GM19240 (cell line): ENCODE measurements around the gene SHLD3.
"Not testable (repeated sequence)": the region's sequence is repeated elsewhere in the genome, so short reads cannot be mapped to it uniquely, and the experiment has no call there.

Experiments
- DNase-seq: peaks from one replicate; pipeline ENCODE4 v3.0.0; 2011; ENCODE audit warnings: low spot score; ENCODE audit not compliant: insufficient read length

SHLD3 gene

GRCh38 chr5:65676056-65676455, 51.2 kb downstream of the SHLD3 start:
- not testable (repeated sequence) for DNase-seq
